Measurements from ENCODE around the gene VIPR2. TPM values are rescaled to one million over a fixed set of nuclear protein-coding genes. Genes with fewer than 3 reads are reported as not detected.

Gene VIPR2
- total and polyA plus RNA-seq, 3 donors from 2014 or later = 2.5 to 5.3 (median 4.9) TPM

- Histone ChIP-seq H3K9me3 (no peaks in the 10 kb centered on the region), H3K4me1 (no peaks in the 10 kb centered on the region), H3K36me3 (ENCODE audit: low read depth, missing control alignments) (no peaks in the 10 kb centered on the region), H3K4me3 (no peak overlapping the region), H3K27ac (no peak overlapping the region), H3K27me3 (no peaks in the 10 kb centered on the region)
- no peak for DNase-seq
- 76 to 83% methylated on average over 2 of the region's 2 CpGs for WGBS, 2 donors
- intact Hi-C loops (cut with DNase I; ENCODE audit: low total_unique reads) = no loop called here
- TF ChIP-seq POLR2A (IDR thresholded peaks at IDR 0.05) (no peak), CTCF (IDR thresholded peaks at IDR 0.05) (no peak)
Observed at GRCh38 chr7:159048656-159049055, 96.0 kb downstream of the VIPR2 start.

DNA sequence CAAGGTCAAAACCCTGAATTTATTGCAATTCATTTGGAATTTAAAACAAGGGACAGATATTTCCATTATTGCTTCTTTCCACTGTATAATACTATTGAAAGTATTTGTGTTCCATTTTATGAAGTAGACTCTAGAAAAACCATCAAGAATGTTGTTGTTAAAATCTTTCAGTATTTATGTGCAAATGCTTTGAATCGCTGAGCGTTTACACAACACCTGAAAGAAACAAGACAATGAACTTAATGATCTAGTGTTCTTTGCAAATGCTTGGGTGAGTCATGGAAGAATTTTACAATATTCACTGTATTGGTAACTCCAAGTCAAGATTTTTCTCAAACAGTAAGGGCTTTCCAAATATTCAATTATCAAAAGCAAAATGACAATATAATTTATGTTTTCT, 97.1 kb downstream of the VIPR2 start:
- 92 to 96% methylated on average over 2 of the region's 2 CpGs for WGBS, 2 donors
- no peaks in the 10 kb centered on the region for H3K9me3 ChIP-seq
- H3K4me1 ChIP-seq = no peaks in the 10 kb centered on the region
- H3K27me3 ChIP-seq = no peaks in the 10 kb centered on the region
- DNase-seq = no peak
- H3K36me3 ChIP-seq (ENCODE audit: low read depth, missing control alignments) = no peaks in the 10 kb centered on the region
- TF ChIP-seq POLR2A (IDR thresholded peaks at IDR 0.05) (no peak), CTCF (IDR thresholded peaks at IDR 0.05) (no peak)
- no peak overlapping the region for H3K4me3 ChIP-seq
- intact Hi-C loops (cut with DNase I; ENCODE audit: low total_unique reads) = no loop called here
- no peak overlapping the region for H3K27ac ChIP-seq

GRCh38 chr7:159046300-159046699, 98.4 kb downstream of the VIPR2 start:
- H3K36me3 ChIP-seq (ENCODE audit: low read depth, missing control alignments) = no peaks in the 10 kb centered on the region
- no peak overlapping the region for H3K4me3 ChIP-seq
- no peak overlapping the region for H3K27ac ChIP-seq
- TF ChIP-seq POLR2A (IDR thresholded peaks at IDR 0.05) (no peak), CTCF (IDR thresholded peaks at IDR 0.05) (no peak)
- no peaks in the 10 kb centered on the region for H3K4me1 ChIP-seq
- WGBS, 2 donors = 94 to 98% methylated on average over 6 of the region's 6 CpGs
- no peaks in the 10 kb centered on the region for H3K27me3 ChIP-seq
- no peaks in the 10 kb centered on the region for H3K9me3 ChIP-seq
- DNase-seq = no peak
- intact Hi-C loops (cut with DNase I; ENCODE audit: low total_unique reads) = no loop called here

DNA sequence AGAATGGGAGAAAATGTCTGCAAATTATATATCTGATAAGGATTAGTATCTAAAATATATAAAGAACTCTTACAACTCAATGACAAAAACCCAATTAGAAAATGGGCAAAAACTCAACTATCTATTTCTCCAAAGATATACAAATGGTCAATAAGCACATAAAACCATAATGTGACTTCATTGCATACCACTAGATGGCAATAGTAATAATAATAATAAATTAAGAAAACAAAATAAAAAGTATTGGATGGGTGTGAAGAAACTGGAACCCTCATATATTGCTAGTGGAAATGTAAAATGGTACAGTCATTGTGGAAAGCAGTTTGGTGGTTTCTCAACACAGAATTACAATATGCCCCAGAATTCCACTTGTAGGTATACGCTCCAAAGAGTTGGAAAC, 98.8 kb downstream of the VIPR2 start:
- H3K27me3 ChIP-seq = no peaks in the 10 kb centered on the region
- 95 to 100% methylated on average over 1 of the region's 1 CpG for WGBS, 2 donors
- no peak overlapping the region for H3K4me3 ChIP-seq
- no peaks in the 10 kb centered on the region for H3K36me3 ChIP-seq (ENCODE audit: low read depth, missing control alignments)
- DNase-seq = no peak
- H3K9me3 ChIP-seq = no peaks in the 10 kb centered on the region
- H3K4me1 ChIP-seq = no peaks in the 10 kb centered on the region
- intact Hi-C loops (cut with DNase I; ENCODE audit: low total_unique reads) = no loop called here
- TF ChIP-seq POLR2A (IDR thresholded peaks at IDR 0.05) = no peak
- no peak overlapping the region for H3K27ac ChIP-seq

GRCh38 chr7:159042581-159043101, 102.0 kb downstream of the VIPR2 start:
- intact Hi-C loops (cut with DNase I; ENCODE audit: low total_unique reads) = no loop called here
- Histone ChIP-seq H3K27ac (no peak overlapping the region), H3K27me3 (no peaks in the 10 kb centered on the region), H3K4me1 (no peaks in the 10 kb centered on the region), H3K36me3 (ENCODE audit: low read depth, missing control alignments) (no peaks in the 10 kb centered on the region), H3K9me3 (no peaks in the 10 kb centered on the region), H3K4me3 (no peak overlapping the region)
- DNase-seq = peak; percentile 14
- no peak for TF ChIP-seq POLR2A (IDR thresholded peaks at IDR 0.05)
- no peak for TF ChIP-seq CTCF (IDR thresholded peaks at IDR 0.05)
- WGBS, 2 donors = 77 to 80% methylated on average over 5 of the region's 5 CpGs
